ENCODE data around the gene VASN.
A peak's percentile ranks its signal among the peaks of the same experiment; 100 is the strongest.

VASN gene

GRCh38 chr16:4358236-4358635 is 13.4 kb upstream of the VASN start:
- no peaks in the 10 kb centered on the region for H3K9me2 ChIP-seq (replicated peaks; ENCODE audit: control insufficient read depth, low read length)
- TF ChIP-seq, protein P1, sequence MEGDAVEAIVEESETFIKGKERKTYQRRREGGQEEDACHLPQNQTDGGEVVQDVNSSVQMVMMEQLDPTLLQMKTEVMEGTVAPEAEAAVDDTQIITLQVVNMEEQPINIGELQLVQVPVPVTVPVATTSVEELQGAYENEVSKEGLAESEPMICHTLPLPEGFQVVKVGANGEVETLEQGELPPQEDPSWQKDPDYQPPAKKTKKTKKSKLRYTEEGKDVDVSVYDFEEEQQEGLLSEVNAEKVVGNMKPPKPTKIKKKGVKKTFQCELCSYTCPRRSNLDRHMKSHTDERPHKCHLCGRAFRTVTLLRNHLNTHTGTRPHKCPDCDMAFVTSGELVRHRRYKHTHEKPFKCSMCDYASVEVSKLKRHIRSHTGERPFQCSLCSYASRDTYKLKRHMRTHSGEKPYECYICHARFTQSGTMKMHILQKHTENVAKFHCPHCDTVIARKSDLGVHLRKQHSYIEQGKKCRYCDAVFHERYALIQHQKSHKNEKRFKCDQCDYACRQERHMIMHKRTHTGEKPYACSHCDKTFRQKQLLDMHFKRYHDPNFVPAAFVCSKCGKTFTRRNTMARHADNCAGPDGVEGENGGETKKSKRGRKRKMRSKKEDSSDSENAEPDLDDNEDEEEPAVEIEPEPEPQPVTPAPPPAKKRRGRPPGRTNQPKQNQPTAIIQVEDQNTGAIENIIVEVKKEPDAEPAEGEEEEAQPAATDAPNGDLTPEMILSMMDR (IDR thresholded peaks at IDR 0.05; ENCODE audit: low read depth, low read length, poor library complexity, severe bottlenecking): no peak
- no peak for TF ChIP-seq EZH2phosphoT487 (IDR thresholded peaks at IDR 0.05; ENCODE audit: borderline replicate concordance, low read length)
- no peak overlapping the region for H3K4me2 ChIP-seq (ENCODE audit: low read length)
- no peaks in the 10 kb centered on the region for H3F3A ChIP-seq (ENCODE audit: control insufficient read depth, insufficient read depth)
- H3K9me3 ChIP-seq (ENCODE audit: control insufficient read depth, insufficient read depth, low read length): no peaks in the 10 kb centered on the region
- H3K4me3 ChIP-seq (ENCODE audit: low read length): no peak overlapping the region
- no peaks in the 10 kb centered on the region for H3K79me2 ChIP-seq (ENCODE audit: control insufficient read depth, low read length)
- H4K20me1 ChIP-seq (ENCODE audit: control insufficient read depth, insufficient read depth, low read depth, low read length): no peaks in the 10 kb centered on the region
- H3K36me3 ChIP-seq (ENCODE audit: control insufficient read depth, low read length): peaks cover 29% of the 10 kb centered on the region
- H3K27me3 ChIP-seq (ENCODE audit: control insufficient read depth, low read length): no peaks in the 10 kb centered on the region
- H3K27ac ChIP-seq (ENCODE audit: low read depth, low read length): no peak overlapping the region
- peaks cover 20% of the 10 kb centered on the region for H3K4me1 ChIP-seq (ENCODE audit: control insufficient read depth, low read length)

- H3K4me3 ChIP-seq (ENCODE audit: low read length): no peak overlapping the region
- H3F3A ChIP-seq (ENCODE audit: control insufficient read depth, insufficient read depth): no peaks in the 10 kb centered on the region
- peaks cover 27% of the 10 kb centered on the region for H3K4me1 ChIP-seq (ENCODE audit: control insufficient read depth, low read length)
- H3K9me3 ChIP-seq (ENCODE audit: control insufficient read depth, insufficient read depth, low read length): no peaks in the 10 kb centered on the region
- H3K36me3 ChIP-seq (ENCODE audit: control insufficient read depth, low read length): peaks cover 31% of the 10 kb centered on the region
- no peaks in the 10 kb centered on the region for H4K20me1 ChIP-seq (ENCODE audit: control insufficient read depth, insufficient read depth, low read depth, low read length)
- H3K27ac ChIP-seq (ENCODE audit: low read depth, low read length): no peak overlapping the region
- no peaks in the 10 kb centered on the region for H3K9me2 ChIP-seq (replicated peaks; ENCODE audit: control insufficient read depth, low read length)
- H3K4me2 ChIP-seq (ENCODE audit: low read length): no peak overlapping the region
- H3K79me2 ChIP-seq (ENCODE audit: control insufficient read depth, low read length): no peaks in the 10 kb centered on the region
- TF ChIP-seq EZH2phosphoT487 (IDR thresholded peaks at IDR 0.05; ENCODE audit: borderline replicate concordance, low read length): no peak
- TF ChIP-seq, protein P1 (IDR thresholded peaks at IDR 0.05; ENCODE audit: low read depth, low read length, poor library complexity, severe bottlenecking): peak; percentile 93
- H3K27me3 ChIP-seq (ENCODE audit: control insufficient read depth, low read length): no peaks in the 10 kb centered on the region
Observed at GRCh38 chr16:4358831-4359561, 12.7 kb upstream of the VASN start.

DNA sequence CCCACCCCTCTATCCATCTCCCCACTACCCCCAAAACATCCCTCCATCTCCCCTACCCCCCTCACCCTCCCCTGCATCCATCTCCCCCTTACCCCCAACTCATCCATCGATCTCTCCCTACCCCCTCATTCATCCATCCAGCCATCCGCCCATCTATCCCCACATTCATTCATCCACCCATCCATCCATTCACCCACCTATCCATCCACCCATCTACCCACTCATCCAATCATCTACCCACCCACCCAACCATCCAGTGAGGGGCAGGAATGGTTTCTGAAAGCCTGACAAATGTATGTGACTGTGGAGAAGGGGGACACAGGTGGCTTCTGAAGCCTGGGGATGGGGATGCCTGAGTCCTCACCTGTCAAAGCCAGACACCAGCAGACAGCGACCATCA is 11.7 kb upstream of the VASN start:
- Histone ChIP-seq H3K79me2 (ENCODE audit: control insufficient read depth, low read length) (no peaks in the 10 kb centered on the region), H3K27me3 (ENCODE audit: control insufficient read depth, low read length) (no peaks in the 10 kb centered on the region), H3K9me3 (ENCODE audit: control insufficient read depth, insufficient read depth, low read length) (no peaks in the 10 kb centered on the region), H3K9me2 (replicated peaks; ENCODE audit: control insufficient read depth, low read length) (no peaks in the 10 kb centered on the region), H3K4me3 (ENCODE audit: low read length) (no peak overlapping the region), H3F3A (ENCODE audit: control insufficient read depth, insufficient read depth) (no peaks in the 10 kb centered on the region), H3K27ac (ENCODE audit: low read depth, low read length) (no peak overlapping the region), H4K20me1 (ENCODE audit: control insufficient read depth, insufficient read depth, low read depth, low read length) (no peaks in the 10 kb centered on the region), H3K36me3 (ENCODE audit: control insufficient read depth, low read length) (peaks cover 39% of the 10 kb centered on the region), H3K4me1 (ENCODE audit: control insufficient read depth, low read length) (peaks cover 37% of the 10 kb centered on the region), H3K4me2 (ENCODE audit: low read length) (no peak overlapping the region)
- no peak for TF ChIP-seq EZH2phosphoT487 (IDR thresholded peaks at IDR 0.05; ENCODE audit: borderline replicate concordance, low read length)
- TF ChIP-seq, protein P1 (IDR thresholded peaks at IDR 0.05; ENCODE audit: low read depth, low read length, poor library complexity, severe bottlenecking): no peak

Measured in DOHH2 (cell line).